Measurements from ENCODE around the gene BACH2.

- TF ChIP-seq POLR2A (IDR thresholded peaks at IDR 0.05) = no peak
- no peak for TF ChIP-seq CTCF (IDR thresholded peaks at IDR 0.05)
- TF ChIP-seq POLR2AphosphoS5 (IDR thresholded peaks at IDR 0.05; ENCODE audit: insufficient read depth in 1 of 2, low read depth in 1 of 2) = no peak
Measured at GRCh38 chr6:89975366-89975765, 321.3 kb downstream of the BACH2 start.
